ENCODE data around the gene KCNQ4. TPM values are rescaled to one million over a fixed set of nuclear protein-coding genes. Genes with fewer than 3 reads are reported as not detected.

The KCNQ4 gene
- total and polyA plus RNA-seq, 10 of the 15 experiments (the other 5 are each of a cell fraction or from before 2014, with no cell fraction given), result 0.04 to 0.18 (median 0.08) TPM; not detected in 2

- POLR2A ChIA-PET, result no interaction called here
- FAIRE-seq, result no peak
These were observed 2.0 kb upstream of the KCNQ4 start for GRCh38 chr1:40781608-40781971.

More at GRCh38 chr1:40781608-40781971, 2.0 kb upstream of the KCNQ4 start:
- no peak for TF ChIP-seq JUNB (IDR thresholded peaks at IDR 0.05)
- no peak for TF ChIP-seq SMAD1 (IDR thresholded peaks at IDR 0.05; ENCODE audit: low read depth, partially characterized antibody)
- no peak for TF ChIP-seq PAX5 (IDR thresholded peaks at IDR 0.05; ENCODE audit: borderline replicate concordance, low read depth, low read length)
- TF ChIP-seq ESRRA (IDR thresholded peaks at IDR 0.05; ENCODE audit: low read length), result no peak
- TF ChIP-seq BMI1 (IDR thresholded peaks at IDR 0.05; ENCODE audit: borderline replicate concordance), result no peak
- TF ChIP-seq JUND (IDR thresholded peaks at IDR 0.05; ENCODE audit: low read depth, low read length), result no peak
- no peak for TF ChIP-seq CTCF (IDR thresholded peaks at IDR 0.05 in 2 of 3, conservative IDR thresholded peaks at IDR 0.05 in 1 of 3; ENCODE audit: control insufficient read depth in 2 of 3, extremely low read depth in 1 of 3, insufficient read depth in 1 of 3, low read depth in 3 of 3, low read length in 3 of 3)
- TF ChIP-seq TARDBP (IDR thresholded peaks at IDR 0.05; ENCODE audit: borderline replicate concordance), result no peak
- no peak for TF ChIP-seq ZBTB4 (CRISPR knock-in tag; IDR thresholded peaks at IDR 0.05)
- TF ChIP-seq ATF7 (IDR thresholded peaks at IDR 0.05; ENCODE audit: low read depth), result no peak
- TF ChIP-seq YBX1 (IDR thresholded peaks at IDR 0.05), result no peak
- TF ChIP-seq BCLAF1 (IDR thresholded peaks at IDR 0.05), result no peak
- no peak for TF ChIP-seq RFX5 (IDR thresholded peaks at IDR 0.05; ENCODE audit: low read depth, low read length)
- no peak for TF ChIP-seq KLF5 (IDR thresholded peaks at IDR 0.05; ENCODE audit: partially characterized antibody)
- TF ChIP-seq NR2C1 (IDR thresholded peaks at IDR 0.05), result no peak
- no peak for TF ChIP-seq ZZZ3 (IDR thresholded peaks at IDR 0.05; ENCODE audit: control insufficient read depth, insufficient read length, low read depth)
- TF ChIP-seq SUZ12 (IDR thresholded peaks at IDR 0.05; ENCODE audit: unreplicated experiment), result no peak
- no peak for TF ChIP-seq RAD21 (IDR thresholded peaks at IDR 0.05; ENCODE audit: insufficient read depth, low read depth, low read length)
- ChIA-PET SMC1A (ENCODE audit: uncharacterized antibody, unreplicated experiment) (interaction anchor here (0.6 kb wide), 1 partner anchor 58 kb away, joined by 3 read pairs; no protein-coding TSS in a partner anchor), RAD21 (ENCODE audit: unreplicated experiment) (interaction anchor here (1.5 to 1.6 kb wide), 2 partner anchors 7 to 17 kb away, joined by 3 to 4 read pairs; no protein-coding TSS in a partner anchor), CTCF (no interaction called here)
- no peaks in the 10 kb centered on the region for H3K79me2 ChIP-seq (ENCODE audit: control insufficient read depth, insufficient read depth, low read length)
- H4K20me1 ChIP-seq (ENCODE audit: control insufficient read depth, insufficient read depth), result no peaks in the 10 kb centered on the region
- BruUV-seq (replicated peaks), result no TSS peak
- WGBS (ENCODE audit: insufficient coverage, insufficient replicate concordance, low lambda C conversion rate, missing lambda C conversion rate), result 96% methylated on average over 2 of the region's 2 CpGs
- H3K9me3 ChIP-seq (replicated peaks; ENCODE audit: control insufficient read depth, insufficient read depth, low read length), result no peaks in the 10 kb centered on the region; the same call in 2 of the 3 replicates
- peaks cover 4% of the 10 kb centered on the region; the same call in 1 of the 2 replicates for H3K4me1 ChIP-seq (ENCODE audit: control insufficient read depth, insufficient read depth, low read length)
- H3K27me3 ChIP-seq (replicated peaks in 1 of 2; ENCODE audit: control insufficient read depth in 2 of 2, insufficient read depth in 2 of 2, low read length in 1 of 2), result peaks cover 4 to 8% of the 10 kb centered on the region in 2 experiments; a peak in 3 of 4 replicates
- in situ Hi-C loops (cut with MboI), result no loop called here
- no peak for ATAC-seq
- no peak overlapping the region for H3K4me2 ChIP-seq (ENCODE audit: control insufficient read depth, insufficient read depth)
- H3K36me3 ChIP-seq (ENCODE audit: control insufficient read depth in 2 of 2, insufficient read depth in 2 of 2, low read length in 1 of 2), result no peaks in the 10 kb centered on the region
- no peak for DNase-seq (ENCODE audit: low read depth, low spot score)
- intact Hi-C loops (cut with micrococcal nuclease; ENCODE audit: unreplicated experiment), result no loop called here
- no peak overlapping the region for H3K9ac ChIP-seq (ENCODE audit: control insufficient read depth, insufficient read depth, low read length)
- no peak overlapping the region for H3K27ac ChIP-seq (ENCODE audit: control insufficient read depth, insufficient read depth)
- no peak overlapping the region for H3K4me3 ChIP-seq
- H2AFZ ChIP-seq (ENCODE audit: control insufficient read depth, low read depth, low read length), result no peak overlapping the region

Measured in GM12878 (cell line).